ENCODE results near the gene CTNNBL1. TPM values are rescaled to one million over a fixed set of nuclear protein-coding genes. Genes with fewer than 3 reads are reported as not detected.

The CTNNBL1 gene
- total and polyA plus RNA-seq, 2 experiments from 2014 or later, result 36.3 to 68.7 TPM

DNA sequence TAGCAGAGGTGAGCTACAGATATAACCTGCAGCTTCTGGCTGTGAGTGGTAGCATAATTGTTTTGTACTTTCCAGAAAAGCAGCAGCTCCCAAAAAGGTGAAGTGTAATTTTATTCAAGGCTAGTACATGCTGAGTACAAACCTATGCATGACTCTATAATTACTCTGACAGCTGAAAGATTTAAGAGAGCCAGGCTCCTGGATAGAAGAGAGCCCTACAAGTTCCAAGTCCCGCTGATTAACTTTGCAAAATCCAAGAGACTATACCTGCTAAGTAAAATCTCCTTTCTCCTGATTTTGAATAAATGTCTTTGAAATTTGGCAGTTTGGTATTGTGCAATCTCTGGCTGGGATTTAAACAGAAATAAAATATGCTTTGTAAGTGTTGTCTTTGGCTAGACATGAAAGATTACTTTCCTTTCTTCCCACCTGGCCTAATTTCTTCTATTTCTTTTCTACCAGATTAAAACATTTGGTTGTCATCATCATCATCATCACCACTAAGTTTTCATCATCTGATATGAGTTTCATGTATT is 79.5 kb downstream of the CTNNBL1 start:
- H3F3A ChIP-seq (replicated peaks; ENCODE audit: low read depth), result no peaks in the 10 kb centered on the region
- H3K4me1 Mint-ChIP-seq, result peaks cover 3% of the 10 kb centered on the region; the same call in 1 of the 3 replicates
- no peaks in the 10 kb centered on the region for H3K27me3 Mint-ChIP-seq (ENCODE audit: insufficient read depth, low read depth, poor library complexity)
- H3K27me3 ChIP-seq (ENCODE audit: insufficient read depth), result no peaks in the 10 kb centered on the region
- no peak overlapping the region for H3K4me2 ChIP-seq
- no peaks in the 10 kb centered on the region for H3K4me1 ChIP-seq (ENCODE audit: insufficient read depth)
- no peak overlapping the region for H3K4me3 ChIP-seq
- H3K4me3 Mint-ChIP-seq, result no peak overlapping the region
- no peaks in the 10 kb centered on the region for H3K9me3 Mint-ChIP-seq
- no peak overlapping the region for H3K27ac Mint-ChIP-seq
- no peak overlapping the region for H3K27ac ChIP-seq (ENCODE audit: low read depth)
- H4K20me1 ChIP-seq (replicated peaks; ENCODE audit: insufficient read depth), result peaks cover 4% of the 10 kb centered on the region; the same call in 1 of the 2 replicates
- H3K36me3 ChIP-seq (ENCODE audit: insufficient read depth), result 0 out of 2 replicates have a peak, but pooled peaks cover 2% of the 10 kb centered on the region
- ATAC-seq, result no peak
- H3K9me2 ChIP-seq (ENCODE audit: insufficient read depth), result no peaks in the 10 kb centered on the region
- H3K79me2 ChIP-seq (replicated peaks; ENCODE audit: insufficient read depth), result no peaks in the 10 kb centered on the region
- TF ChIP-seq POLR2AphosphoS5 (IDR thresholded peaks at IDR 0.05; ENCODE audit: low read depth) (no peak), STAT1 (IDR thresholded peaks at IDR 0.05; ENCODE audit: unreplicated experiment) (no peak), ZNF462 (CRISPR knock-in tag; IDR thresholded peaks at IDR 0.05) (no peak), EZH2 (IDR thresholded peaks at IDR 0.05; ENCODE audit: low read depth, unreplicated experiment) (no peak), NANOG (IDR thresholded peaks at IDR 0.05; ENCODE audit: borderline replicate concordance) (no peak), CTCF (conservative IDR thresholded peaks at IDR 0.05; ENCODE audit: low read depth in 2 of 2) (no peak), JUNB (IDR thresholded peaks at IDR 0.05; ENCODE audit: unreplicated experiment) (no peak), EZH2phosphoT487 (IDR thresholded peaks at IDR 0.05; ENCODE audit: unreplicated experiment) (no peak), REST (IDR thresholded peaks at IDR 0.05; ENCODE audit: unreplicated experiment) (no peak), ZNF114 (CRISPR knock-in tag; IDR thresholded peaks at IDR 0.05) (no peak), ZNF331 (CRISPR knock-in tag; IDR thresholded peaks at IDR 0.05; ENCODE audit: low read depth) (no peak), CREB1 (CRISPR knock-in tag; IDR thresholded peaks at IDR 0.05; ENCODE audit: low read depth) (no peak)
- TF ChIP-seq, protein P1, sequence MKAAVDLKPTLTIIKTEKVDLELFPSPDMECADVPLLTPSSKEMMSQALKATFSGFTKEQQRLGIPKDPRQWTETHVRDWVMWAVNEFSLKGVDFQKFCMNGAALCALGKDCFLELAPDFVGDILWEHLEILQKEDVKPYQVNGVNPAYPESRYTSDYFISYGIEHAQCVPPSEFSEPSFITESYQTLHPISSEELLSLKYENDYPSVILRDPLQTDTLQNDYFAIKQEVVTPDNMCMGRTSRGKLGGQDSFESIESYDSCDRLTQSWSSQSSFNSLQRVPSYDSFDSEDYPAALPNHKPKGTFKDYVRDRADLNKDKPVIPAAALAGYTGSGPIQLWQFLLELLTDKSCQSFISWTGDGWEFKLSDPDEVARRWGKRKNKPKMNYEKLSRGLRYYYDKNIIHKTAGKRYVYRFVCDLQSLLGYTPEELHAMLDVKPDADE (IDR thresholded peaks at IDR 0.05), result no peak
- H2AFZ ChIP-seq, result no peak overlapping the region
- no peaks in the 10 kb centered on the region for H3K36me3 Mint-ChIP-seq (ENCODE audit: low read depth)
- DNase-seq (ENCODE audit: low spot score), result no peak

Data from GM23338 (cell line).